Left ventricle myocardium inferior (tissue), 1 donor: ENCODE data around the gene KIAA1958. TPM values are rescaled to one million over a fixed set of nuclear protein-coding genes. Genes with fewer than 3 reads are reported as not detected.
"Not testable (repeated sequence)": the region's sequence is repeated elsewhere in the genome, so short reads cannot be mapped to it uniquely, and the experiment has no call there.

ENCODE experiments used
- DNase-seq: peaks from one replicate; pipeline ENCODE4 v3.0.0-alpha.2; 2020
- H3K27ac ChIP-seq: fragments of 200-600 bp; replicated peaks from 2 replicates; pipeline ENCODE4 v1.8.0; 2021
- H3K27me3 ChIP-seq: fragments of 200-600 bp; 2 replicates; pipeline ENCODE4 v1.8.0; 2021; ENCODE audit warnings: low read depth
- H3K36me3 ChIP-seq: fragments of 200-600 bp; 2 replicates; pipeline ENCODE4 v1.8.0; 2021
- H3K4me1 ChIP-seq: fragments of 200-600 bp; 2 replicates; pipeline ENCODE4 v1.8.0; 2021
- H3K4me3 ChIP-seq: fragments of 200-600 bp; 2 replicates; pipeline ENCODE4 v1.8.0; 2021; ENCODE audit warnings: mild to moderate bottlenecking, moderate library complexity
- H3K9me3 ChIP-seq: fragments of 200-600 bp; replicated peaks from 2 replicates; pipeline ENCODE4 v1.8.0; 2021
- CTCF ChIP-seq: fragments of 200-600 bp; IDR thresholded peaks from 2 replicates; pipeline ENCODE4 v1.8.0; 2021; ENCODE audit warnings: antibody characterized with exemption, mild to moderate bottlenecking, borderline replicate concordance
- intact Hi-C: fragments of 100-400 bp; cut with micrococcal nuclease; formaldehyde crosslinking; loops from one replicate; pipeline ENCODE4 v1.11.0; 2022
- total RNA-seq: library from RNA; stranded (reverse); fragmentation: NEBNext Ultra II Directional; extraction: Animal tissue kit (Norgen Biotek cat#: 25700); gene quantifications from one replicate; pipeline ENCODE4 v1.2.1, GENCODE V29; 2021
- donor health status: DM: no; HTN: yes; CAD: no; lungs with severe emphysema.

The KIAA1958 gene
- total RNA-seq, 1 donor from 2014 or later, result 5.6 TPM

GRCh38 chr9:112575107-112575506, 88.5 kb downstream of the KIAA1958 start:
- intact Hi-C loops, result no loop called here
- TF ChIP-seq CTCF, result no peak

GRCh38 chr9:112581469-112582176, 95.0 kb downstream of the KIAA1958 start:
- no peak for DNase-seq
- Histone ChIP-seq H3K4me3 (no peak overlapping the region), H3K36me3 (no peaks in the 10 kb centered on the region), H3K27ac (no peak overlapping the region), H3K4me1 (no peaks in the 10 kb centered on the region), H3K9me3 (no peaks in the 10 kb centered on the region), H3K27me3 (no peaks in the 10 kb centered on the region)
- TF ChIP-seq CTCF, result no peak
- intact Hi-C loops, result no loop called here

More at GRCh38 chr9:112575107-112575506, 88.5 kb downstream of the KIAA1958 start:
- H3K9me3 ChIP-seq, result no peaks in the 10 kb centered on the region
- no peak for DNase-seq
- H3K27ac ChIP-seq, result no peak overlapping the region
- no peaks in the 10 kb centered on the region for H3K4me1 ChIP-seq
- peaks cover 10% of the 10 kb centered on the region for H3K36me3 ChIP-seq
- H3K27me3 ChIP-seq, result no peaks in the 10 kb centered on the region
- H3K4me3 ChIP-seq, result no peak overlapping the region

- no peaks in the 10 kb centered on the region for H3K36me3 ChIP-seq
- no peaks in the 10 kb centered on the region for H3K4me1 ChIP-seq
- no peaks in the 10 kb centered on the region for H3K27me3 ChIP-seq
- intact Hi-C loops, result no loop called here
- H3K27ac ChIP-seq, result no peak overlapping the region
- H3K9me3 ChIP-seq, result no peaks in the 10 kb centered on the region
- DNase-seq, result no peak
- no peak overlapping the region for H3K4me3 ChIP-seq
- no peak for TF ChIP-seq CTCF
Observed at GRCh38 chr9:112582371-112583262, 96.0 kb downstream of the KIAA1958 start.

GRCh38 chr9:112586599-112587155, 100.0 kb downstream of the KIAA1958 start:
- H3K27me3 ChIP-seq, result no peaks in the 10 kb centered on the region
- H3K4me3 ChIP-seq, result no peak overlapping the region
- H3K27ac ChIP-seq, result no peak overlapping the region
- no peaks in the 10 kb centered on the region for H3K36me3 ChIP-seq
- DNase-seq, result no peak
- no peaks in the 10 kb centered on the region for H3K9me3 ChIP-seq
- H3K4me1 ChIP-seq, result no peaks in the 10 kb centered on the region
- TF ChIP-seq CTCF, result no peak
- intact Hi-C loops, result no loop called here

- H3K27ac ChIP-seq, H3K9me3 ChIP-seq, H3K27me3 ChIP-seq, H3K4me1 ChIP-seq, intact Hi-C loops, H3K4me3 ChIP-seq, H3K36me3 ChIP-seq, DNase-seq: not testable (repeated sequence)
Observed at GRCh38 chr9:112591875-112592274, 105.2 kb downstream of the KIAA1958 start.
